ENCODE results near the gene BCL2L15. TPM values are rescaled to one million over a fixed set of nuclear protein-coding genes. Genes with fewer than 3 reads are reported as not detected.

BCL2L15 gene
- total RNA-seq, 2 donors from 2014 or later, result 0.08 TPM; not detected in 1

- DNase-seq (ENCODE audit: low spot score), result no peak
- Histone ChIP-seq H3K36me3 (no peaks in the 10 kb centered on the region), H3K9me3 (no peaks in the 10 kb centered on the region), H3K4me3 (no peak overlapping the region), H3K27me3 (no peaks in the 10 kb centered on the region), H3K4me1 (peaks cover 0 to 12% of the 10 kb centered on the region in 2 donors), H3K27ac (no peak overlapping the region)
- TF ChIP-seq CTCF (IDR thresholded peaks at IDR 0.05), result no peak
These were observed 30.2 kb upstream of the BCL2L15 start for GRCh38 chr1:113917400-113918082.

- Histone ChIP-seq H3K27ac (no peak overlapping the region), H3K4me1 (peaks cover 0 to 18% of the 10 kb centered on the region in 2 donors), H3K36me3 (no peaks in the 10 kb centered on the region), H3K27me3 (no peaks in the 10 kb centered on the region), H3K4me3 (no peak overlapping the region), H3K9me3 (no peaks in the 10 kb centered on the region)
- no peak for TF ChIP-seq CTCF (IDR thresholded peaks at IDR 0.05)
- DNase-seq (ENCODE audit: low spot score), result no peak
These were observed 29.6 kb upstream of the BCL2L15 start for GRCh38 chr1:113916974-113917373.

- Histone ChIP-seq H3K4me1 (peaks cover 0 to 21% of the 10 kb centered on the region in 2 donors), H3K9me3 (no peaks in the 10 kb centered on the region), H3K27ac (no peak overlapping the region), H3K36me3 (peaks cover 16% of the 10 kb centered on the region), H3K27me3 (no peaks in the 10 kb centered on the region), H3K4me3 (no peak overlapping the region)
- no peak for DNase-seq (ENCODE audit: low spot score)
- no peak for TF ChIP-seq CTCF (IDR thresholded peaks at IDR 0.05)
These were observed 26.7 kb upstream of the BCL2L15 start for GRCh38 chr1:113913887-113914664.

- Histone ChIP-seq H3K27ac (peak overlapping the region; percentile 77 to 78), H3K36me3 (peaks cover 24% of the 10 kb centered on the region), H3K9me3 (no peaks in the 10 kb centered on the region), H3K4me1 (peaks cover 0 to 21% of the 10 kb centered on the region in 2 donors), H3K4me3 (peak overlapping the region in 1 of 2 donors; percentile 24), H3K27me3 (no peaks in the 10 kb centered on the region)
- TF ChIP-seq CTCF (IDR thresholded peaks at IDR 0.05), result no peak
- no peak for DNase-seq (ENCODE audit: low spot score)
These were observed 25.9 kb upstream of the BCL2L15 start for GRCh38 chr1:113913312-113913668.

- Histone ChIP-seq H3K27ac (peak overlapping the region; percentile 77 to 78), H3K4me1 (peaks cover 0 to 21% of the 10 kb centered on the region in 2 donors), H3K9me3 (no peaks in the 10 kb centered on the region), H3K4me3 (peak overlapping the region in 1 of 2 donors; percentile 24), H3K27me3 (no peaks in the 10 kb centered on the region), H3K36me3 (peaks cover 27% of the 10 kb centered on the region)
- peak; percentile 60 for DNase-seq (ENCODE audit: low spot score)
- TF ChIP-seq CTCF (IDR thresholded peaks at IDR 0.05), result no peak
These were observed 25.4 kb upstream of the BCL2L15 start for GRCh38 chr1:113912594-113913311.
